A549 (cell line): ENCODE data around the gene ISG15. TPM values are rescaled to one million over a fixed set of nuclear protein-coding genes. Genes with fewer than 3 reads are reported as not detected.
"Not testable (repeated sequence)": the region's sequence is repeated elsewhere in the genome, so short reads cannot be mapped to it uniquely, and the experiment has no call there.

Experiments
- ATAC-seq, 2 experiments: fragments of 200-7000 bp in 1 of 2; fragments of >200 bp in 1 of 2; cut with Nextera tagmentation in 1 of 2; cut with Tn5 transposase in 1 of 2; 3 replicates each; pipeline versions ENCODE4 v1.8.0 to v1.9.1; 2018 to 2020; ENCODE audit warnings: mild to moderate bottlenecking in 1 of 2, moderate library complexity in 1 of 2
- CTCF ChIA-PET: fragments of 300-600 bp; sonication (Branson Sonifier 250); formaldehyde crosslinking; extraction: SDS; loops from one replicate; lab custom pipeline; 2021; ENCODE audit warnings: antibody characterized with exemption, inconsistent platforms; lab: Yijun Ruan, JAX
- POLR2A ChIA-PET: fragments of 350-600 bp; formaldehyde crosslinking; extraction: SDS; loops from one replicate; lab custom pipeline; 2021; ENCODE audit warnings: antibody characterized with exemption, inconsistent platforms; lab: Yijun Ruan, JAX
- DNase-seq, 2 experiments: peaks; one replicate each; pipeline versions ENCODE4 v3.0.0 to v3.0.0-alpha.2; 2011 to 2016; ENCODE audit warnings: low read depth in 1 of 2, low spot score in 1 of 2
- FAIRE-seq: peaks from 2 replicates; lab custom pipeline; 2011; peaks lifted over from hg19 to GRCh38; lab: Jason Lieb, UNC
- H3K27ac ChIP-seq, 2 experiments: fragments of >200 bp; sonication (Bioruptor Twin); formaldehyde crosslinking; 3 replicates each; pipeline ENCODE4 v1.5.1; 2016 to 2017
- H3K4me1 ChIP-seq: fragments of >200 bp; sonication (Bioruptor Twin); formaldehyde crosslinking; 3 replicates; pipeline ENCODE4 v1.6.1; 2016
- H3K4me2 ChIP-seq: fragments of >200 bp; sonication (Bioruptor Twin); formaldehyde crosslinking; 3 replicates; pipeline ENCODE4 v1.6.1; 2016
- H3K4me3 ChIP-seq: fragments of >200 bp; sonication (Bioruptor Twin); formaldehyde crosslinking; 3 replicates; pipeline ENCODE4 v1.5.1; 2016
- H3K9me3 ChIP-seq: fragments of >200 bp; sonication (Bioruptor Twin); formaldehyde crosslinking; 3 replicates; pipeline ENCODE4 v1.6.1; 2016
- ATOH8 ChIP-seq: fragments of 250-450 bp; sonication (Bioruptor Pico); IDR thresholded peaks from 2 replicates; pipeline ENCODE4 v1.5.0; 2020; ENCODE audit warnings: low read depth, mild to moderate bottlenecking, moderate library complexity
- CBX2 ChIP-seq: fragments of 200-600 bp; sonication (generic); IDR thresholded peaks from 2 replicates; pipeline ENCODE4 v1.6.1; 2016; ENCODE audit warnings: low read depth, mild to moderate bottlenecking, borderline replicate concordance
- CBX8 ChIP-seq: fragments of 200-600 bp; sonication (generic); IDR thresholded peaks from 2 replicates; pipeline ENCODE4 v1.6.1; 2016
- CHD2 ChIP-seq: fragments of 150-350 bp; IDR thresholded peaks from 2 replicates; pipeline ENCODE4 v1.6.1; 2014; ENCODE audit warnings: low read length; ENCODE audit not compliant: partially characterized antibody
- CHD4 ChIP-seq: fragments of 200-600 bp; sonication (generic); IDR thresholded peaks from 2 replicates; pipeline ENCODE4 v1.6.1; 2016; ENCODE audit warnings: antibody characterized with exemption, mild to moderate bottlenecking, borderline replicate concordance
- ELK1 ChIP-seq: fragments of 150-350 bp; IDR thresholded peaks from 2 replicates; pipeline ENCODE4 v1.6.1; 2014; ENCODE audit warnings: low read depth, mild to moderate bottlenecking, low read length
- FOSL2 ChIP-seq, 2 experiments: fragments of 450-650 bp in 1 of 2; fragments of >200 bp in 1 of 2; sonication (Bioruptor Twin) in 1 of 2; formaldehyde crosslinking; IDR thresholded peaks; 2 replicates each; pipeline versions ENCODE4 v1.5.0 to v1.6.1; 2016 to 2020; ENCODE audit warnings: mild to moderate bottlenecking in 1 of 2, moderate library complexity in 1 of 2
- FOXS1 ChIP-seq: fragments of 250-450 bp; sonication (Bioruptor Pico); IDR thresholded peaks from 2 replicates; pipeline ENCODE4 v1.5.0; 2020; ENCODE audit warnings: mild to moderate bottlenecking, moderate library complexity
- HDAC2 ChIP-seq: fragments of 200-600 bp; sonication (generic); IDR thresholded peaks from 2 replicates; pipeline ENCODE4 v1.6.1; 2016
- HES2 ChIP-seq: fragments of >200 bp; sonication (Bioruptor Twin); formaldehyde crosslinking; IDR thresholded peaks from 2 replicates; pipeline ENCODE4 v1.6.1; 2016
- HEYL ChIP-seq: fragments of 250-450 bp; sonication (Bioruptor Pico); IDR thresholded peaks from 2 replicates; pipeline ENCODE4 v1.8.0; 2021; ENCODE audit warnings: mild to moderate bottlenecking, moderate library complexity
- HOXB5 ChIP-seq: fragments of 250-450 bp; sonication (Bioruptor Pico); IDR thresholded peaks from 2 replicates; pipeline ENCODE4 v1.5.0; 2020; ENCODE audit warnings: mild to moderate bottlenecking, moderate library complexity
- MAFK ChIP-seq: fragments of 450-650 bp; IDR thresholded peaks from 2 replicates; pipeline ENCODE4 v1.6.1; 2014; ENCODE audit not compliant: partially characterized antibody
- MAZ ChIP-seq: fragments of 150-350 bp; IDR thresholded peaks from 2 replicates; pipeline ENCODE4 v1.6.1; 2014; ENCODE audit warnings: antibody characterized with exemption, low read depth, low read length, borderline replicate concordance
- PHF8 ChIP-seq: fragments of 200-600 bp; sonication (generic); IDR thresholded peaks from 2 replicates; pipeline ENCODE4 v1.6.1; 2016; ENCODE audit warnings: low read depth, mild to moderate bottlenecking, antibody characterized with exemption, moderate library complexity, borderline replicate concordance
- POLR2A ChIP-seq: IDR thresholded peaks from 2 replicates; pipeline ENCODE4 v1.6.1; 2012; ENCODE audit warnings: mild to moderate bottlenecking, low read length
- RAD21 ChIP-seq, 2 experiments: fragments of >200 bp in 1 of 2; sonication (Bioruptor Twin) in 1 of 2; formaldehyde crosslinking in 1 of 2; IDR thresholded peaks in 1 of 2; conservative IDR thresholded peaks in 1 of 2; 2 replicates in 1 of 2; 3 replicates in 1 of 2; pipeline ENCODE4 v1.6.1; 2012 to 2018; ENCODE audit warnings: inconsistent platforms in 1 of 2
- RFX5 ChIP-seq: fragments of 450-650 bp; IDR thresholded peaks from 2 replicates; pipeline ENCODE4 v1.7.1; 2014; ENCODE audit warnings: antibody characterized with exemption, mild to moderate bottlenecking, moderate library complexity
- SMC3 ChIP-seq: fragments of >200 bp; sonication (Bioruptor Twin); formaldehyde crosslinking; IDR thresholded peaks from 3 replicates; pipeline ENCODE4 v1.6.1; 2018; ENCODE audit warnings: inconsistent platforms
- WGBS: methylation state at CpG from one replicate; pipeline ENCODE4 v1.1.6; 2017; ENCODE audit errors: missing lambda C conversion rate; 5-methylcytosine and 5-hydroxymethylcytosine counted together
- polyA plus RNA-seq, 4 experiments: library from polyadenylated mRNA; depleted of rRNA in 3 of 4; stranded (reverse); fragments of >200 nt; fragmentation: RNase III in 1 of 4; extraction: RNeasy Plus Mini Kit Qiagen cat#74134 plus additional on column Dnase treatment in 1 of 4; gene quantifications; 2 replicates in 3 of 4; 3 replicates in 1 of 4; pipeline ENCODE4 v1.2.3, GENCODE V29; 2011 to 2017
- TF ChIP-seq, protein P1 (sequence below): fragments of >200 bp; sonication (Bioruptor Twin); formaldehyde crosslinking; IDR thresholded peaks from 3 replicates; pipeline ENCODE4 v1.6.1; 2016

Gene ISG15
- polyA plus RNA-seq, 2 of the 4 experiments (the other 2 are of a cell fraction), result 4.6 to 11.2 TPM

GRCh38 chr1:1026599-1027413, 13.5 kb downstream of the ISG15 start (continued):
- TF ChIP-seq ELK1 (no peak), PHF8 (no peak), ATOH8 (no peak), SMC3 (no peak), RFX5 (no peak), POLR2A (no peak), FOXS1 (no peak), MAFK (no peak)

GRCh38 chr1:1027791-1028190, 14.5 kb downstream of the ISG15 start:
- H3K27ac ChIP-seq, result no peak overlapping the region
- TF ChIP-seq HES2 (no peak), RAD21 (conservative IDR thresholded peaks at IDR 0.05 in 1 of 2, IDR thresholded peaks at IDR 0.05 in 1 of 2) (no peak), SMC3 (no peak)
- H3K4me3 ChIP-seq, result no peak overlapping the region
- peaks cover 36% of the 10 kb centered on the region for H3K4me1 ChIP-seq
- no peak overlapping the region for H3K4me2 ChIP-seq
- FAIRE-seq (no peak), ATAC-seq (no peak), DNase-seq (no peak)
- CTCF ChIA-PET, result interaction anchor here (1.1 to 1.4 kb wide), 2 partner anchors 27 to 36 kb away, joined by 3 read pairs; no protein-coding TSS in a partner anchor
- POLR2A ChIA-PET, result no interaction called here
- no peaks in the 10 kb centered on the region for H3K9me3 ChIP-seq
- no CpG with 5 or more reads among the region's 17 CpGs for WGBS

- FAIRE-seq, H3K4me2 ChIP-seq, ATAC-seq, H3K9me3 ChIP-seq, H3K27ac ChIP-seq, POLR2A ChIA-PET, H3K4me1 ChIP-seq, H3K4me3 ChIP-seq, DNase-seq: not testable (repeated sequence)
- WGBS, result 87% methylated on average over 5 of the region's 7 CpGs
- CTCF ChIA-PET, result interaction anchor here (1.2 to 1.8 kb wide), 3 partner anchors 8 to 31 kb away, joined by 3 to 5 read pairs (median 5); no protein-coding TSS in a partner anchor
These were observed 17.8 kb downstream of the ISG15 start for GRCh38 chr1:1030867-1031658.

DNA sequence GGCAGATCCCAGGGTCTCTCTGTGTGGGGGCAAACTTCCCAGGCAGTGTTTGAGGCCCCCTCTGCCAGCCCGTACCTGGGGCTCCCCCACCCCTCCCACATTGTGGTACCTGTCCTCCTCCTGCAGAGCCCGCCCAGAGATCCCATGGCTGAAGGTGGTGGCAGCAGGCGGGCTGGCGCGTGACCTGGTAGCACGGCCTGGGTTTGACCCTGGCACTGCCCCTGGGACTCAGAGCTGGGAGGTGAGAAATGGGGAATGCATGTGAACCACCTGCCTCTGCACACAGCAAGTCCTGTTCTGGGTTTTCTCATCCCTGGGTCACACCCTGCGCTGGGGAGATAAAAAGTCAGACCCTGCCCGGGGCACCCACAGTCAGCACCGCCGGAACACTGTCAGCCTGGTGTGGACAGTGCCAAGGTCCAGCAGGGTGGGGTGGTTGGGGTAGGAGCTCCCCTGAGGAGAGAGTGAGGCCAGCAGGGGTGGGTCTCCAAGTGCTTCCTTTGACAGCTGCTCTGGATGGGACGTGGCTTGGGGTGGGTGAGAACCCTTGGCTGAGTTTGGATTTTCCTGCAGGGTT, 18.4 kb downstream of the ISG15 start:
- Histone ChIP-seq H3K4me3 (no peak overlapping the region), H3K4me1 (no peaks in the 10 kb centered on the region; the same call in 2 of the 3 replicates), H3K27ac (no peak overlapping the region), H3K9me3 (no peaks in the 10 kb centered on the region), H3K4me2 (no peak overlapping the region)
- 93% methylated on average over 3 of the region's 11 CpGs for WGBS
- CTCF ChIA-PET, result interaction anchor here (1.1 to 1.8 kb wide), 4 partner anchors 8 to 32 kb away, joined by 3 to 5 read pairs (median 4); no protein-coding TSS in a partner anchor
- DNase-seq (no peak), ATAC-seq (peak in 1 of 2 experiments; percentile 10; a peak in 3 of 6 replicates), FAIRE-seq (no peak)
- TF ChIP-seq, protein P1, sequence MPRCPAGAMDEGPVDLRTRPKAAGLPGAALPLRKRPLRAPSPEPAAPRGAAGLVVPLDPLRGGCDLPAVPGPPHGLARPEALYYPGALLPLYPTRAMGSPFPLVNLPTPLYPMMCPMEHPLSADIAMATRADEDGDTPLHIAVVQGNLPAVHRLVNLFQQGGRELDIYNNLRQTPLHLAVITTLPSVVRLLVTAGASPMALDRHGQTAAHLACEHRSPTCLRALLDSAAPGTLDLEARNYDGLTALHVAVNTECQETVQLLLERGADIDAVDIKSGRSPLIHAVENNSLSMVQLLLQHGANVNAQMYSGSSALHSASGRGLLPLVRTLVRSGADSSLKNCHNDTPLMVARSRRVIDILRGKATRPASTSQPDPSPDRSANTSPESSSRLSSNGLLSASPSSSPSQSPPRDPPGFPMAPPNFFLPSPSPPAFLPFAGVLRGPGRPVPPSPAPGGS, result no peak
- TF ChIP-seq FOSL2 (IDR thresholded peaks at IDR 0.05) (no peak), FOSL2 (CRISPR knock-in tag; IDR thresholded peaks at IDR 0.05) (no peak), MAZ (no peak), CBX8 (no peak), CBX2 (no peak), HOXB5 (CRISPR knock-in tag) (no peak), HEYL (no peak), ELK1 (no peak), CHD4 (no peak), CHD2 (no peak), HDAC2 (no peak), RAD21 (conservative IDR thresholded peaks at IDR 0.05 in 1 of 2, IDR thresholded peaks at IDR 0.05 in 1 of 2) (no peak)
- POLR2A ChIA-PET, result no interaction called here
